Pancreas (tissue), 10 donors: ENCODE results near the gene ARHGEF6. TPM values are rescaled to one million over a fixed set of nuclear protein-coding genes. Genes with fewer than 3 reads are reported as not detected.

Experiments used
- ATAC-seq, 4 donors: fragments of 200-7000 bp; cut with Tn5 transposase; one replicate each; pipeline versions ENCODE4 v1.8.0 to v1.9.1; 2020; ENCODE audit warnings: mild to moderate bottlenecking in 4 of 4, moderate library complexity in 4 of 4
- DNase-seq, 6 donors: peaks; one replicate each; pipeline ENCODE4 v3.0.0-alpha.2; 2020
- FAIRE-seq: peaks from 2 replicates; lab custom pipeline; 2012; peaks lifted over from hg19 to GRCh38; lab: Jason Lieb, UNC
- H3K27ac ChIP-seq, 4 donors: fragments of 200-600 bp; sonication (generic); 1 replicate in 3 of 4; 2 replicates in 1 of 4; pipeline versions ENCODE4 v1.5.0 to v1.8.0; 2020
- H3K27me3 ChIP-seq, 4 donors: fragments of 200-600 bp; one replicate each; pipeline ENCODE4 v1.8.0; 2021
- H3K36me3 ChIP-seq, 3 donors: fragments of 200-600 bp; sonication (generic) in 1 of 3; one replicate each; pipeline versions ENCODE4 v1.5.0 to v1.8.0; 2020 to 2021
- H3K4me1 ChIP-seq, 3 donors: fragments of 200-600 bp; one replicate each; pipeline ENCODE4 v1.8.0; 2021
- H3K4me3 ChIP-seq, 4 donors: fragments of 200-600 bp; sonication (generic) in 2 of 4; one replicate each; pipeline versions ENCODE4 v1.5.0 to v1.8.0; 2020 to 2021
- H3K9me3 ChIP-seq, 4 donors: fragments of 200-600 bp; one replicate each; pipeline ENCODE4 v1.8.0; 2021
- CTCF ChIP-seq, 4 donors: fragments of 200-600 bp; sonication (generic) in 3 of 4; IDR thresholded peaks; one replicate each; pipeline versions ENCODE4 v1.5.0 to v1.8.0; 2021; ENCODE audit warnings: antibody characterized with exemption in 4 of 4
- WGBS, 2 donors: extraction: QIAGEN DNeasy Blood & Tissue Kit; methylation state at CpG; one replicate each; pipeline ENCODE4 v1.1.7; 2013; 5-methylcytosine and 5-hydroxymethylcytosine counted together
- intact Hi-C, 3 donors: fragments of 100-400 bp; cut with DNase I; formaldehyde crosslinking; loops; one replicate each; pipeline versions ENCODE4 v1.11.1 to v1.14.2; 2022
- polyA plus RNA-seq, 2 donors: library from polyadenylated mRNA; stranded (reverse); fragments of 200-250 nt; gene quantifications; one replicate each; pipeline ENCODE4 v1.2.3, GENCODE V29; 2013
- total RNA-seq, 6 donors: library from RNA; stranded (reverse); fragmentation: NEBNext Ultra II Directional in 4 of 6; extraction: Animal tissue kit (Norgen Biotek cat#: 25700) in 4 of 6; gene quantifications; one replicate each; pipeline versions ENCODE4 v1.2.1 to v1.2.4, GENCODE V29; 2021 to 2023
- donor health status: healthy with polysubstance abuse.
- donor health status: DM: no; HTN: no; CAD: no; lungs with moderate emphysema.
- donor health status: DM: no; HTN: no; CAD: no.
- donor health status: control.
- donor health status: control.
- donor health status: Bipolar disorder and iron deficiency.
- donor health status: DM: yes; HTN: yes; CAD: no.
- donor health status: DM: no; HTN: no; CAD: no.
- donor health status: DM: no; HTN: no; CAD: no.
- donor health status: DM: yes; HTN: yes; CAD: no.

ARHGEF6 gene
- total and polyA plus RNA-seq, 8 donors, result 1.2 to 6.2 (median 2.0) TPM

GRCh38 chrX:136708348-136708747, 72.4 kb downstream of the ARHGEF6 start:
- ATAC-seq (peak in 3 of 4 donors; percentile 53 to 64 (median 59)), FAIRE-seq (peak; percentile 51), DNase-seq (no peak)
- H3K27me3 ChIP-seq, result no peaks in the 10 kb centered on the region
- intact Hi-C loops, result no loop called here
- H3K27ac ChIP-seq, result no peak overlapping the region
- WGBS, 2 donors, result 20 to 33% methylated on average over 1 of the region's 1 CpG
- H3K4me1 ChIP-seq, result no peaks in the 10 kb centered on the region
- H3K4me3 ChIP-seq, result no peak overlapping the region
- no peaks in the 10 kb centered on the region for H3K36me3 ChIP-seq
- H3K9me3 ChIP-seq, result no peaks in the 10 kb centered on the region
- peak in 3 of 4 donors; percentile 14 to 28 (median 17) for TF ChIP-seq CTCF (IDR thresholded peaks at IDR 0.05)

- ATAC-seq (no peak), DNase-seq (no peak), FAIRE-seq (no peak)
- H3K27me3 ChIP-seq, result no peaks in the 10 kb centered on the region
- no peaks in the 10 kb centered on the region for H3K36me3 ChIP-seq
- no peaks in the 10 kb centered on the region for H3K9me3 ChIP-seq
- TF ChIP-seq CTCF (IDR thresholded peaks at IDR 0.05), result no peak
- no peak overlapping the region for H3K4me3 ChIP-seq
- WGBS, 2 donors, result 38 to 55% methylated on average over 1 of the region's 1 CpG
- H3K4me1 ChIP-seq, result no peaks in the 10 kb centered on the region
- H3K27ac ChIP-seq, result no peak overlapping the region
- intact Hi-C loops, result no loop called here
Observed at GRCh38 chrX:136697156-136697555, 83.6 kb downstream of the ARHGEF6 start.

GRCh38 chrX:136694431-136695087, 86.2 kb downstream of the ARHGEF6 start:
- peak; percentile 16 to 54 (median 40) for TF ChIP-seq CTCF (IDR thresholded peaks at IDR 0.05)
- intact Hi-C loops, result no loop called here
- ATAC-seq, result peak in 3 of 4 donors; percentile 77 to 86 (median 84)
- no peak for DNase-seq
- no peaks in the 10 kb centered on the region for H3K9me3 ChIP-seq
- FAIRE-seq, result peak; percentile 87
- no peaks in the 10 kb centered on the region for H3K36me3 ChIP-seq
- 30 to 43% methylated on average over 8 of the region's 8 CpGs for WGBS, 2 donors
- no peaks in the 10 kb centered on the region for H3K4me1 ChIP-seq
- H3K27ac ChIP-seq, result no peak overlapping the region
- H3K27me3 ChIP-seq, result no peaks in the 10 kb centered on the region
- no peak overlapping the region for H3K4me3 ChIP-seq

- TF ChIP-seq CTCF (IDR thresholded peaks at IDR 0.05), result no peak
- FAIRE-seq (no peak), ATAC-seq (no peak), DNase-seq (no peak)
- Histone ChIP-seq H3K4me3 (no peak overlapping the region), H3K9me3 (no peaks in the 10 kb centered on the region), H3K27ac (no peak overlapping the region), H3K4me1 (no peaks in the 10 kb centered on the region), H3K27me3 (no peaks in the 10 kb centered on the region), H3K36me3 (no peaks in the 10 kb centered on the region)
- 62 to 90% methylated on average over 4 of the region's 4 CpGs for WGBS, 2 donors
- intact Hi-C loops, result no loop called here
Observed at GRCh38 chrX:136692271-136692670, 88.5 kb downstream of the ARHGEF6 start.
